Naive B cell (primary cell): Measurements from ENCODE around the gene LYVE1. TPM values are rescaled to one million over a fixed set of nuclear protein-coding genes. Genes with fewer than 3 reads are reported as not detected.
A peak's percentile ranks its signal among the peaks of the same experiment; 100 is the strongest.

Experiments used
- ATAC-seq, 2 donors: fragments of 150-1000 bp; cut with Tn5 transposase; 2 replicates each; pipeline ENCODE4 v1.10.0; 2021; ENCODE audit warnings: low read depth in 2 of 2, mild to moderate bottlenecking in 2 of 2, moderate library complexity in 2 of 2
- DNase-seq: peaks from one replicate; pipeline ENCODE4 v3.0.0; 2022
- H3K27ac Mint-ChIP-seq, 6 donors: one replicate each; pipeline ENCODE4 v1.8.0; 2020 to 2022; ENCODE audit warnings: mild to moderate bottlenecking in 6 of 6, mixed read lengths in 6 of 6, moderate library complexity in 5 of 6, inconsistent platforms in 2 of 6
- H3K27me3 Mint-ChIP-seq, 3 donors: one replicate each; pipeline ENCODE4 v1.8.0; 2021 to 2022; ENCODE audit warnings: mixed read lengths in 3 of 3, mild to moderate bottlenecking in 1 of 3
- H3K36me3 Mint-ChIP-seq, 2 donors: one replicate each; pipeline ENCODE4 v1.8.0; 2020 to 2022; ENCODE audit warnings: mixed read lengths in 2 of 2, inconsistent platforms in 1 of 2, mild to moderate bottlenecking in 1 of 2
- H3K4me1 Mint-ChIP-seq, 3 donors: one replicate each; pipeline ENCODE4 v1.8.0; 2020 to 2022; ENCODE audit warnings: mixed read lengths in 3 of 3, inconsistent platforms in 1 of 3, mild to moderate bottlenecking in 1 of 3, moderate library complexity in 1 of 3
- H3K4me3 Mint-ChIP-seq, 8 donors: one replicate each; pipeline ENCODE4 v1.8.0; 2020 to 2022; ENCODE audit warnings: mild to moderate bottlenecking in 8 of 8, mixed read lengths in 8 of 8, moderate library complexity in 8 of 8, inconsistent platforms in 2 of 8
- H3K9me3 Mint-ChIP-seq, 7 donors: one replicate each; pipeline ENCODE4 v1.8.0; 2020 to 2022; ENCODE audit warnings: mixed read lengths in 7 of 7, mild to moderate bottlenecking in 5 of 7, inconsistent platforms in 2 of 7, moderate library complexity in 1 of 7
- polyA plus RNA-seq, 6 donors: library from polyadenylated mRNA; unstranded; fragments of 300-500 nt; fragmentation: Illumina TruSeq; gene quantifications; one replicate each; pipeline ENCODE4 v1.2.3, GENCODE V29; 2021; ENCODE audit warnings: low read depth in 6 of 6

Gene LYVE1
- polyA plus RNA-seq, 6 donors from 2014 or later, result 0.08 to 0.38 (median 0.29) TPM; not detected in 1

- Mint-ChIP-seq H3K36me3 (peaks cover 0 to 8% of the 10 kb centered on the region in 2 donors), H3K4me3 (no peak overlapping the region), H3K4me1 (peaks cover 42 to 65% (median 61%) of the 10 kb centered on the region in 3 donors), H3K27ac (peak overlapping the region in 3 of 6 donors; percentile 57 to 73 (median 70)), H3K27me3 (no peaks in the 10 kb centered on the region), H3K9me3 (peaks cover 0 to 1% (median 0%) of the 10 kb centered on the region in 7 donors)
- ATAC-seq, result no peak
- DNase-seq, result no peak
Measured at GRCh38 chr11:10566257-10566957, 2.1 kb downstream of the LYVE1 start.

DNA sequence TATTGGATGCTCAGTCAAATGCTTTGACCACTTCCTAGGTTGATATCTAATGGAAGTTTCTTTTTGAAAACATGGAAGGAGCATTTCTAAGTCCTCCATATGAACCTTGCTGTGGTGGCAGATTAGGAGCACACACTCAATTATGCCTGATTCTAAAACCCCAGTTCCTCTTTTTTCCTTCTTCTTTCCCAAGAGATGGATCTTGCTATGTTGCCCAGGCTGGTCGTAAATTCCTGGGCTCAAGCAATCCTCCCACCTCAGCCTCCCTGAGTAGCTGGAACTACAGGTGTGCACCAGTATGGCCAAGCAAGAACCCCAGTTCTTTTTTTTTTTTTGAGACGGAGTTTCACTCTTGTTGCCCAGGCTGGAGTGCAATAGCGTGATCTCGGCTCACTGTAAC is 3.0 kb downstream of the LYVE1 start:
- Mint-ChIP-seq H3K4me1 (peaks cover 48 to 68% (median 67%) of the 10 kb centered on the region in 3 donors), H3K9me3 (peaks cover 0 to 1% (median 0%) of the 10 kb centered on the region in 7 donors), H3K4me3 (peak overlapping the region in 3 of 8 donors; percentile 18 to 47 (median 38)), H3K27ac (peak overlapping the region in 1 of 6 donors; percentile 82), H3K36me3 (peaks cover 0 to 6% of the 10 kb centered on the region in 2 donors), H3K27me3 (no peaks in the 10 kb centered on the region)
- ATAC-seq (no peak), DNase-seq (no peak)

GRCh38 chr11:10564696-10565318 is 3.7 kb downstream of the LYVE1 start:
- Mint-ChIP-seq H3K9me3 (peaks cover 0 to 1% (median 0%) of the 10 kb centered on the region in 7 donors), H3K4me3 (peak overlapping the region in 2 of 8 donors; percentile 41 to 60), H3K36me3 (peaks cover 1 to 6% of the 10 kb centered on the region in 2 donors), H3K27ac (peak overlapping the region in 4 of 6 donors; percentile 16 to 89 (median 48)), H3K4me1 (peaks cover 49 to 65% (median 64%) of the 10 kb centered on the region in 3 donors), H3K27me3 (no peaks in the 10 kb centered on the region)
- no peak for DNase-seq
- peak; percentile 58 to 66 for ATAC-seq

DNA sequence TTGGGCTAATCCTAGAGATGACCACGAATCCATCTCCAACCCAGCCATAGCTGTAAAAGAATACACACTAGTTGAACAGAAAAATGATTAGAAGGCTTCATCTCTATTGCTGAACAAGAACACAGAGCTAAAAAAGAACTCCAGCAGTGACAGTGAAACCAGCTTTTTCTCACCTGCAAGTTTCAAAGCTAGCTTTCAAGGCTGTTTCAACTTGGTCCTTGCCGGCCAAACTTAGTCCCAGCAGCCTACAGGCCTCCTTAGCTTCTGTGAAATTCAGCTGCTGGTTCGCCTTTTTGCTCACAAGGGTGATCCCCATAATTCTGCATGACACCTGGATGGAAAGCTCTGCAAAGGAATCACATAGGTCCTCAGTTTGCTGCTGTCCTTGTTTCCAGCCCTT is 4.4 kb downstream of the LYVE1 start:
- Mint-ChIP-seq H3K27ac (peak overlapping the region in 2 of 6 donors; percentile 16 to 37), H3K27me3 (no peaks in the 10 kb centered on the region), H3K4me3 (no peak overlapping the region), H3K9me3 (peaks cover 0 to 1% (median 0%) of the 10 kb centered on the region in 7 donors), H3K36me3 (peaks cover 3 to 7% of the 10 kb centered on the region in 2 donors), H3K4me1 (peaks cover 50 to 68% (median 57%) of the 10 kb centered on the region in 3 donors)
- ATAC-seq, result no peak
- DNase-seq, result no peak

DNA sequence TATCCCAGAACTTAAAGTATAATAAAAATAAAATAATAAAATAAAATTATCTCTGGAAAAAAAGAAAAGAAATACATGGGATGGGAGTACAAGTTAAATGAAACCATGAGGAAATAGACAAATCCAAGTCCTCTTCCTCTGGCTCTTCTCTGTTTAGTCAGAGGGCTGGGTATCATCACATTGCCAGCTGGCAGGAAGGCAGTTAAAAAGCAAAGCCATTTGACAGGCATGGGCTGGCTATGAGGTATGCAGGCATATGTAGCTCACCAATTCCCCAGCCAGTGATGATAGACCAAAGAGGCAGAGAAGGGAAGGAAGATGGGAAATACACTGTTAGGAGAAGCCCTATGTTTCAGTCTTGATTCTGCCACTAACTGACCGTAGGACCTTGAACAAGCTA is 6.5 kb downstream of the LYVE1 start:
- peaks cover 0 to 7% of the 10 kb centered on the region in 2 donors for H3K36me3 Mint-ChIP-seq
- no peak overlapping the region for H3K27ac Mint-ChIP-seq
- no peak overlapping the region for H3K4me3 Mint-ChIP-seq
- ATAC-seq, result no peak
- no peaks in the 10 kb centered on the region for H3K27me3 Mint-ChIP-seq
- peaks cover 46 to 65% (median 56%) of the 10 kb centered on the region in 3 donors for H3K4me1 Mint-ChIP-seq
- peaks cover 0 to 1% (median 0%) of the 10 kb centered on the region in 7 donors for H3K9me3 Mint-ChIP-seq
- DNase-seq, result no peak

- Mint-ChIP-seq H3K9me3 (peaks cover 0 to 1% (median 0%) of the 10 kb centered on the region in 7 donors), H3K27me3 (no peaks in the 10 kb centered on the region), H3K4me3 (no peak overlapping the region), H3K27ac (no peak overlapping the region), H3K36me3 (peaks cover 0 to 7% of the 10 kb centered on the region in 2 donors), H3K4me1 (peaks cover 46 to 65% (median 57%) of the 10 kb centered on the region in 3 donors)
- no peak for ATAC-seq
- DNase-seq, result no peak
Measured at GRCh38 chr11:10561043-10561818, 7.2 kb downstream of the LYVE1 start.

GRCh38 chr11:10558288-10558687 is 10.2 kb downstream of the LYVE1 start:
- Mint-ChIP-seq H3K4me1 (peaks cover 26 to 46% (median 39%) of the 10 kb centered on the region in 3 donors), H3K4me3 (no peak overlapping the region), H3K27me3 (no peaks in the 10 kb centered on the region), H3K36me3 (peaks cover 0 to 7% of the 10 kb centered on the region in 2 donors), H3K27ac (no peak overlapping the region), H3K9me3 (no peaks in the 10 kb centered on the region)
- DNase-seq (no peak), ATAC-seq (no peak)

GRCh38 chr11:10556590-10556989 is 11.9 kb downstream of the LYVE1 start:
- H3K27me3 Mint-ChIP-seq, result no peaks in the 10 kb centered on the region
- H3K36me3 Mint-ChIP-seq, result peaks cover 7 to 14% of the 10 kb centered on the region in 2 donors
- H3K27ac Mint-ChIP-seq, result peak overlapping the region in 3 of 6 donors; percentile 66 to 89 (median 85)
- peaks cover 0 to 4% (median 0%) of the 10 kb centered on the region in 7 donors for H3K9me3 Mint-ChIP-seq
- DNase-seq (no peak), ATAC-seq (no peak)
- peaks cover 20 to 41% (median 29%) of the 10 kb centered on the region in 3 donors for H3K4me1 Mint-ChIP-seq
- peak overlapping the region in 2 of 8 donors; percentile 30 to 50 for H3K4me3 Mint-ChIP-seq

- Mint-ChIP-seq H3K4me1 (peaks cover 14 to 39% (median 30%) of the 10 kb centered on the region in 3 donors), H3K36me3 (peaks cover 7 to 20% of the 10 kb centered on the region in 2 donors), H3K27me3 (no peaks in the 10 kb centered on the region), H3K4me3 (no peak overlapping the region), H3K27ac (peak overlapping the region in 1 of 6 donors; percentile 28), H3K9me3 (peaks cover 0 to 4% (median 0%) of the 10 kb centered on the region in 7 donors)
- DNase-seq (no peak), ATAC-seq (no peak)
Measured at GRCh38 chr11:10551845-10552352, 16.6 kb downstream of the LYVE1 start.

- H3K36me3 Mint-ChIP-seq, result peaks cover 7 to 20% of the 10 kb centered on the region in 2 donors
- no peak for DNase-seq
- H3K4me3 Mint-ChIP-seq, result no peak overlapping the region
- H3K4me1 Mint-ChIP-seq, result peaks cover 10 to 34% (median 23%) of the 10 kb centered on the region in 3 donors
- H3K9me3 Mint-ChIP-seq, result peaks cover 0 to 4% (median 0%) of the 10 kb centered on the region in 7 donors
- no peaks in the 10 kb centered on the region for H3K27me3 Mint-ChIP-seq
- no peak overlapping the region for H3K27ac Mint-ChIP-seq
- no peak for ATAC-seq
Measured at GRCh38 chr11:10551290-10551592, 17.2 kb downstream of the LYVE1 start.

- H3K36me3 Mint-ChIP-seq, result peaks cover 7 to 20% of the 10 kb centered on the region in 2 donors
- no peak overlapping the region for H3K4me3 Mint-ChIP-seq
- DNase-seq (no peak), ATAC-seq (no peak)
- no peaks in the 10 kb centered on the region for H3K27me3 Mint-ChIP-seq
- no peak overlapping the region for H3K27ac Mint-ChIP-seq
- peaks cover 0 to 4% (median 0%) of the 10 kb centered on the region in 7 donors for H3K9me3 Mint-ChIP-seq
- peaks cover 15 to 34% (median 20%) of the 10 kb centered on the region in 3 donors for H3K4me1 Mint-ChIP-seq
Measured at GRCh38 chr11:10550503-10551289, 17.8 kb downstream of the LYVE1 start.
